HL-60 (cell line): ENCODE data around the gene NECTIN2.

Source experiments
- DNase-seq, 2 experiments: peaks; one replicate each; pipeline ENCODE4 v3.0.0-alpha.2; 2010 to 2020; ENCODE audit warnings: low read depth in 1 of 2, low spot score in 1 of 2
- H3K27ac ChIP-seq: fragments of 250-450 bp; sonication (Bioruptor Pico); replicated peaks from 2 replicates; pipeline ENCODE4 v1.5.1; 2020; ENCODE audit warnings: mild to moderate bottlenecking, moderate library complexity
- H3K27me3 ChIP-seq: fragments of 250-450 bp; sonication (Bioruptor Pico); 2 replicates; pipeline ENCODE4 v1.5.1; 2021; ENCODE audit warnings: mild to moderate bottlenecking, moderate library complexity; ENCODE audit not compliant: insufficient read depth, poor library complexity, severe bottlenecking
- H3K4me3 ChIP-seq: replicated peaks from 2 replicates; pipeline ENCODE4 v1.5.1; 2011; ENCODE audit warnings: mild to moderate bottlenecking, control low read depth, low read length; ENCODE audit not compliant: insufficient read depth
- GABPA ChIP-seq: IDR thresholded peaks from 2 replicates; pipeline ENCODE4 v1.6.1; 2012; ENCODE audit warnings: low read depth
- POLR2AphosphoS5 ChIP-seq: IDR thresholded peaks from 2 replicates; pipeline ENCODE4 v1.6.1; 2012; ENCODE audit warnings: low read depth
- SPI1 ChIP-seq: IDR thresholded peaks from 2 replicates; pipeline ENCODE4 v1.6.1; 2012; ENCODE audit warnings: low read depth, mild to moderate bottlenecking, borderline replicate concordance
- long read RNA-seq: library from polyadenylated mRNA; unstranded; transcript quantifications from one replicate; pipeline ENCODE4 v2.0.0, GENCODE V29; 2020
- TF ChIP-seq, protein P1 (sequence below): IDR thresholded peaks from one replicate; pipeline ENCODE4 v1.5.1; 2011; ENCODE audit warnings: low read length, control low read depth, inconsistent platforms; ENCODE audit not compliant: insufficient read depth
- TF ChIP-seq, protein P2 (sequence below): IDR thresholded peaks from 2 replicates; pipeline ENCODE4 v1.6.1; 2012; ENCODE audit warnings: low read depth; ENCODE audit not compliant: insufficient replicate concordance

NECTIN2 gene
- long read RNA-seq, transcript NECTIN2-202 (6 exons, 2,112 nt), result major isoform, 6 of 10 reads
- long read RNA-seq, partial matches to known transcripts, result 2 of 10 reads
- long read RNA-seq, other reads (novel, unspliced or antisense), result 1 of 10 reads

DNA sequence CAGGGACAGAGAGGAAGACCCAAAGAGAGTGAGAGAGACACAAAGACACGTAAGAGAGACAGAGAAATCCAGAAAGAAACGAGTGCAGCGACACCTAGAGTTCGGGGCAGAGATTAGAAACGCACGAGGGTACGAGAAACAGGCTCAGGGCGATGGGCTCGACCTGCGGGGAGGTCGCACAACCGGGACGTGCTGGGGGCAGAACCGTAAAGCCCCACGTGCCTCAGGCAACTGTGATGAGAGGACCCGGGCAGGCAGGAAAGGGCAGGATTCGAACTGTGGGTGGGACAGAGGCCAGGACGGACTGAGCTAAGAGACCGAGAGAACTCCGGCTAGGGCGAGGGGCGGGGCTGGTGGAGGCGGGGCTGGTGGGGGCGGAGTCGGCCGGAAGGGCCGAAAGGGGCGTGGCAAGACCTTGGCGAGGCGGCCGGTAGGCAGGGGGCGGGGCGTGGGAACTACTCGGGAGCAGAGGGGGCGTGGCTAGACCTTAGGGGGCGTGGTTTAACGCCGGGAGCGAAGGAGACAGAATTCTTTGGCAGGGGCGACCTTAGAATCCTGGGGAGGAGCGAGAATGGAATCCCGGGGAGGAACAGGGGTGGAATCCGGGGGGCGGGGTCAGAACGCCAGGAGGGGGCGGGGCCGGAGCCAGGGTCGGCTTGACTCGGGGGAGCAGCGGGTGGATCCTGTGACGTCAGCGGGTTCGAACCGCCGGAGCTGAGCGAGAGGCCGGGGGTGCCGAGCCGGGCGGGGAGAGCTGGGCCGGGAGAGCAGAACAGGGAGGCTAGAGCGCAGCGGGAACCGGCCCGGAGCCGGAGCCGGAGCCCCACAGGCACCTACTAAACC lies at the start of gene NECTIN2:
Gene NECTIN2 (plus strand): TSS at position 686 of the 843 bp plus-strand sequence. CDS start 229 bp downstream, outside the sequence.
- peak within 1 kb of the TSS; percentile 60 for H3K4me3 ChIP-seq
- H3K27me3 ChIP-seq, result peaks cover 5% of the 10 kb centered on the region
- peak within 1 kb of the TSS; percentile 40 for H3K27ac ChIP-seq
- DNase-seq, result peak; percentile 78 to 92
- TF ChIP-seq, protein P1, sequence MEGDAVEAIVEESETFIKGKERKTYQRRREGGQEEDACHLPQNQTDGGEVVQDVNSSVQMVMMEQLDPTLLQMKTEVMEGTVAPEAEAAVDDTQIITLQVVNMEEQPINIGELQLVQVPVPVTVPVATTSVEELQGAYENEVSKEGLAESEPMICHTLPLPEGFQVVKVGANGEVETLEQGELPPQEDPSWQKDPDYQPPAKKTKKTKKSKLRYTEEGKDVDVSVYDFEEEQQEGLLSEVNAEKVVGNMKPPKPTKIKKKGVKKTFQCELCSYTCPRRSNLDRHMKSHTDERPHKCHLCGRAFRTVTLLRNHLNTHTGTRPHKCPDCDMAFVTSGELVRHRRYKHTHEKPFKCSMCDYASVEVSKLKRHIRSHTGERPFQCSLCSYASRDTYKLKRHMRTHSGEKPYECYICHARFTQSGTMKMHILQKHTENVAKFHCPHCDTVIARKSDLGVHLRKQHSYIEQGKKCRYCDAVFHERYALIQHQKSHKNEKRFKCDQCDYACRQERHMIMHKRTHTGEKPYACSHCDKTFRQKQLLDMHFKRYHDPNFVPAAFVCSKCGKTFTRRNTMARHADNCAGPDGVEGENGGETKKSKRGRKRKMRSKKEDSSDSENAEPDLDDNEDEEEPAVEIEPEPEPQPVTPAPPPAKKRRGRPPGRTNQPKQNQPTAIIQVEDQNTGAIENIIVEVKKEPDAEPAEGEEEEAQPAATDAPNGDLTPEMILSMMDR, result peak; percentile 65
- TF ChIP-seq, protein P2, sequence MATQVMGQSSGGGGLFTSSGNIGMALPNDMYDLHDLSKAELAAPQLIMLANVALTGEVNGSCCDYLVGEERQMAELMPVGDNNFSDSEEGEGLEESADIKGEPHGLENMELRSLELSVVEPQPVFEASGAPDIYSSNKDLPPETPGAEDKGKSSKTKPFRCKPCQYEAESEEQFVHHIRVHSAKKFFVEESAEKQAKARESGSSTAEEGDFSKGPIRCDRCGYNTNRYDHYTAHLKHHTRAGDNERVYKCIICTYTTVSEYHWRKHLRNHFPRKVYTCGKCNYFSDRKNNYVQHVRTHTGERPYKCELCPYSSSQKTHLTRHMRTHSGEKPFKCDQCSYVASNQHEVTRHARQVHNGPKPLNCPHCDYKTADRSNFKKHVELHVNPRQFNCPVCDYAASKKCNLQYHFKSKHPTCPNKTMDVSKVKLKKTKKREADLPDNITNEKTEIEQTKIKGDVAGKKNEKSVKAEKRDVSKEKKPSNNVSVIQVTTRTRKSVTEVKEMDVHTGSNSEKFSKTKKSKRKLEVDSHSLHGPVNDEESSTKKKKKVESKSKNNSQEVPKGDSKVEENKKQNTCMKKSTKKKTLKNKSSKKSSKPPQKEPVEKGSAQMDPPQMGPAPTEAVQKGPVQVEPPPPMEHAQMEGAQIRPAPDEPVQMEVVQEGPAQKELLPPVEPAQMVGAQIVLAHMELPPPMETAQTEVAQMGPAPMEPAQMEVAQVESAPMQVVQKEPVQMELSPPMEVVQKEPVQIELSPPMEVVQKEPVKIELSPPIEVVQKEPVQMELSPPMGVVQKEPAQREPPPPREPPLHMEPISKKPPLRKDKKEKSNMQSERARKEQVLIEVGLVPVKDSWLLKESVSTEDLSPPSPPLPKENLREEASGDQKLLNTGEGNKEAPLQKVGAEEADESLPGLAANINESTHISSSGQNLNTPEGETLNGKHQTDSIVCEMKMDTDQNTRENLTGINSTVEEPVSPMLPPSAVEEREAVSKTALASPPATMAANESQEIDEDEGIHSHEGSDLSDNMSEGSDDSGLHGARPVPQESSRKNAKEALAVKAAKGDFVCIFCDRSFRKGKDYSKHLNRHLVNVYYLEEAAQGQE, result no peak
- no peak for TF ChIP-seq POLR2AphosphoS5
- no peak for TF ChIP-seq GABPA

DNA sequence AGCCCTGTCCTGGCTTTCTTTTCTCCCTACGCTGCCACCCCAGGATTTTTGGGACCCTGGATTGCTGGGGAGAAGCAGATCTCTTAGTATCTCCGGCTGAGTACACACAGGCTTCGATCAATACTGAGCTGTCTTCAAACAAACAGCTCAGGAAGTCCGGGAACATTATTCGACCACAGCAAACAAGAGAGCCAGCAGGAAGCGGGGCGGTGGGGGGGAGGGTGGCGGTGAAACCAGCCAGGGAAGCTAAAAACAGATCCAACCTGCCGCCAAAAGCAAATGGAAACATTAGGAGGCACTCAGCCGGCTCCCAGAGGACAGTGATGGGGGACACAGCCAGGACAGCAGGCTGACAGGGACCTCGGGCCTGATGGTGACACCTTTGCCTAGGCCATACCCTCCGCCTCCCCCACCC lies 49.4 kb upstream of the NECTIN2 start:
- Histone ChIP-seq H3K27me3 (no peaks in the 10 kb centered on the region), H3K27ac (no peak overlapping the region), H3K4me3 (no peak overlapping the region)
- DNase-seq, result no peak
- TF ChIP-seq, protein P2, result no peak
- TF ChIP-seq SPI1, result no peak
- TF ChIP-seq, protein P1, result no peak
- no peak for TF ChIP-seq GABPA
- no peak for TF ChIP-seq POLR2AphosphoS5

DNA sequence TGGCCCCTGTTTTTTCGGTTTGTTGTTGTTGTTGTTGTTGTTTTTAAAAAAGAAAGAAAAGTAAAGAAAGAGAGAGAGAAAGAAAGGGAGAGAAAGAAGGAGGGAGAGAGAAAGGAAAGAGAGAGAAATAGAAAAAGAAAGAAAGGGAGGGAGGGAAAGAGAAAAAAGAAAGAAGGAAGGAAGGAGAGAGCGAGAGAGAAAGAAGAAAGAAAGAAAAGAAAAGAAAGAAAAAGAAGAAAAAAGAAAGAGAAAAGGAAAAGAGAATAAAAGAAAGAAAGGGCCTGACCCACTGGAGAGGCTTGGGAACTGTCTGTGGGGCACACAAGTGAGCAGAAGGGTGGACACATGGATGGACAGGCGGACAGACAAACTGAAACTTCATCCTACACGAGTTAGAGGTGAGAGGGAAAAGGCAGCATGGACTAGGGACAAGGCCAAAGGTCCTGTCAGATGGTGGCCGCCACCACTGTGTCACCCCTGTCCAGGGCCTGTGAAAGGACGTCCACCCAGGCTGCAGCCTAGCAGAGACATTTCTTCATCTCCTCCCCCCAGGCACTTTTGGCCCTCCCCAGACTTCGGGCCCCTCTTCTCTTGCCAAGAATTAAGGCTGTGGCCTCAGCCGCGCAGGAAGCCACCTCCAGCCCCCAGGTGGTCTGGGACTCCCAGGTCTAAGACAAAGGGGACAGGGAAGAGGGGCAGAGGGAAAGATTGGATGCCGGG lies 46.3 kb upstream of the NECTIN2 start:
- H3K27ac ChIP-seq, result no peak overlapping the region
- H3K27me3 ChIP-seq, result no peaks in the 10 kb centered on the region
- TF ChIP-seq, protein P1, result no peak
- no peak for TF ChIP-seq SPI1
- no peak for TF ChIP-seq POLR2AphosphoS5
- TF ChIP-seq, protein P2, result no peak
- no peak for TF ChIP-seq GABPA
- DNase-seq, result no peak
- H3K4me3 ChIP-seq, result no peak overlapping the region
